IMR-90 (cell line): ENCODE measurements around the gene CTBP2. TPM values are rescaled to one million over a fixed set of nuclear protein-coding genes. Genes with fewer than 3 reads are reported as not detected.

Source experiments
- ATAC-seq: fragments of 200-7000 bp; cut with Tn5 transposase; 2 replicates; pipeline ENCODE4 v1.9.1; 2020; ENCODE audit warnings: low read depth, mild to moderate bottlenecking, moderate library complexity
- BruUV-seq: library from RNA; stranded (reverse); fragments of 400-500 nt; replicated peaks from 2 replicates; lab custom pipeline; 2021; lab: Mats Ljungman, UMichigan
- CTCF ChIA-PET: fragments of 300-600 bp; formaldehyde crosslinking; extraction: SDS; loops from one replicate; lab custom pipeline; 2021; ENCODE audit warnings: antibody characterized with exemption; lab: Yijun Ruan, JAX
- POLR2A ChIA-PET: fragments of 300-600 bp; sonication (Branson Sonifier 250); formaldehyde crosslinking; loops from one replicate; lab custom pipeline; 2022; ENCODE audit warnings: antibody characterized with exemption; ENCODE audit not compliant: unreplicated experiment; lab: Charles Lee
- DNase-seq: peaks from one replicate; pipeline ENCODE4 v3.0.0; 2013
- H2AFZ ChIP-seq: replicated peaks from 2 replicates; pipeline ENCODE3; 2013; ENCODE audit warnings: low read length, mild to moderate bottlenecking; ENCODE audit not compliant: poor library complexity
- H2AK5ac ChIP-seq: 2 replicates; pipeline ENCODE4 v1.6.1; 2013; ENCODE audit warnings: low read depth, low read length, inconsistent platforms
- H2AK9ac ChIP-seq: replicated peaks from 2 replicates; pipeline ENCODE3; 2013; ENCODE audit warnings: mild to moderate bottlenecking, low read depth, low read length, moderate library complexity; ENCODE audit not compliant: poor library complexity
- H2BK120ac ChIP-seq: 2 replicates; pipeline ENCODE4 v1.6.1; 2013; ENCODE audit warnings: low read depth, low read length, inconsistent platforms
- H2BK15ac ChIP-seq: 3 replicates; pipeline ENCODE4 v1.6.1; 2013; ENCODE audit warnings: low read depth, low read length, inconsistent platforms
- H2BK20ac ChIP-seq: 2 replicates; pipeline ENCODE4 v1.6.1; 2013; ENCODE audit warnings: low read depth, mild to moderate bottlenecking, inconsistent platforms, low read length, moderate library complexity
- H2BK5ac ChIP-seq: 2 replicates; pipeline ENCODE4 v1.6.1; 2013; ENCODE audit warnings: mild to moderate bottlenecking, low read depth, low read length, inconsistent platforms; ENCODE audit not compliant: poor library complexity, severe bottlenecking
- H3K14ac ChIP-seq: replicated peaks from 2 replicates; pipeline ENCODE4 v1.6.1; 2013; ENCODE audit warnings: low read depth, low read length, inconsistent platforms
- H3K18ac ChIP-seq: 2 replicates; pipeline ENCODE4 v1.6.1; 2013; ENCODE audit warnings: low read depth, low read length, control low read depth
- H3K23ac ChIP-seq: 2 replicates; pipeline ENCODE4 v1.6.1; 2013; ENCODE audit warnings: low read depth, low read length, inconsistent platforms
- H3K27ac ChIP-seq: 2 replicates; pipeline ENCODE4 v1.5.1; 2013; ENCODE audit warnings: mild to moderate bottlenecking, control low read depth, low read length; ENCODE audit not compliant: insufficient read depth
- H3K27me3 ChIP-seq: 2 replicates; pipeline ENCODE4 v1.6.1; 2013; ENCODE audit warnings: low read length; ENCODE audit not compliant: control insufficient read depth, insufficient read depth
- H3K36me3 ChIP-seq: 2 replicates; pipeline ENCODE4 v1.6.1; 2013; ENCODE audit warnings: low read length, mixed read lengths; ENCODE audit not compliant: control insufficient read depth, insufficient read depth
- H3K4ac ChIP-seq: 2 replicates; pipeline ENCODE4 v1.6.1; 2013; ENCODE audit warnings: low read depth, low read length, inconsistent platforms
- H3K4me1 ChIP-seq: 2 replicates; pipeline ENCODE4 v1.6.1; 2013; ENCODE audit warnings: low read length, mixed read lengths; ENCODE audit not compliant: control insufficient read depth, insufficient read depth
- H3K4me2 ChIP-seq: 2 replicates; pipeline ENCODE4 v1.6.1; 2013; ENCODE audit warnings: low read depth, mild to moderate bottlenecking, control low read depth, low read length, moderate library complexity
- H3K4me3 ChIP-seq: 2 replicates; pipeline ENCODE4 v1.5.1; 2013; ENCODE audit warnings: low read depth, mild to moderate bottlenecking, control low read depth, low read length, moderate library complexity; ENCODE audit not compliant: insufficient read depth
- H3K56ac ChIP-seq: 2 replicates; pipeline ENCODE4 v1.6.1; 2013; ENCODE audit warnings: low read length, inconsistent platforms; ENCODE audit not compliant: insufficient read depth; ENCODE audit errors: extremely low read depth
- H3K79me1 ChIP-seq, 2 experiments: 2 replicates each; pipeline ENCODE4 v1.6.1; 2013; ENCODE audit warnings: low read length in 2 of 2, inconsistent platforms in 1 of 2, low read depth in 1 of 2
- H3K9ac ChIP-seq: 2 replicates; pipeline ENCODE4 v1.6.1; 2013; ENCODE audit warnings: low read depth, low read length, control low read depth
- H3K9me1 ChIP-seq: 2 replicates; pipeline ENCODE4 v1.6.1; 2013; ENCODE audit warnings: low read length, inconsistent platforms; ENCODE audit not compliant: insufficient read depth
- H3K9me3 ChIP-seq: 2 replicates; pipeline ENCODE4 v1.6.1; 2013; ENCODE audit warnings: low read length; ENCODE audit not compliant: control insufficient read depth, insufficient read depth
- H4K20me1 ChIP-seq: 2 replicates; pipeline ENCODE4 v1.6.1; 2013; ENCODE audit warnings: low read length, inconsistent platforms; ENCODE audit not compliant: insufficient read depth
- H4K5ac ChIP-seq: 2 replicates; pipeline ENCODE4 v1.6.1; 2013; ENCODE audit warnings: mild to moderate bottlenecking, low read depth, low read length, control low read depth
- H4K8ac ChIP-seq, 2 experiments: 2 replicates each; pipeline ENCODE4 v1.6.1; 2013; ENCODE audit warnings: low read depth in 2 of 2, low read length in 2 of 2, control low read depth in 1 of 2, inconsistent platforms in 1 of 2
- H4K91ac ChIP-seq: 2 replicates; pipeline ENCODE4 v1.6.1; 2013; ENCODE audit warnings: low read depth, low read length, inconsistent platforms; ENCODE audit not compliant: insufficient read depth
- CHD1 ChIP-seq: IDR thresholded peaks from 2 replicates; pipeline ENCODE4 v1.6.1; 2012; ENCODE audit warnings: low read depth, low read length, improper control_type of control experiment
- CTCF ChIP-seq: conservative IDR thresholded peaks from 2 replicates; pipeline ENCODE4 v1.5.1; 2012; ENCODE audit warnings: mild to moderate bottlenecking, low read depth, low read length, improper control_type of control experiment
- POLR2A ChIP-seq: IDR thresholded peaks from 2 replicates; pipeline ENCODE4 v1.6.1; 2012; ENCODE audit warnings: mild to moderate bottlenecking, low read depth, low read length
- RAD21 ChIP-seq: IDR thresholded peaks from 2 replicates; pipeline ENCODE4 v1.6.1; 2012; ENCODE audit warnings: low read length, improper control_type of control experiment
- SMC3 ChIP-seq: fragments of 150-350 bp; IDR thresholded peaks from 2 replicates; pipeline ENCODE4 v1.6.1; 2016; ENCODE audit warnings: low read depth, mild to moderate bottlenecking, antibody characterized with exemption, low read length, moderate library complexity
- WGBS, 2 experiments: methylation state at CpG; one replicate each; pipeline versions ENCODE4 v1.1.5 to v1.1.7; 2013; ENCODE audit warnings: missing lambda C conversion rate in 2 of 2; ENCODE audit not compliant: insufficient read length in 1 of 2; ENCODE audit errors: extremely low coverage in 2 of 2; 5-methylcytosine and 5-hydroxymethylcytosine counted together
- dilution Hi-C: fragments of 300-500 bp; cut with HindIII; formaldehyde crosslinking; loops from one replicate; pipeline ENCODE4 v1.14.3; 2018; ENCODE audit warnings: low sequenced_read_pairs; ENCODE audit not compliant: unreplicated experiment
- in situ Hi-C: fragments of 300-500 bp; cut with MboI; formaldehyde crosslinking; loops from 3 replicates; pipeline ENCODE4 v1.14.3; 2019; ENCODE audit warnings: low sequenced_read_pairs, inconsistent platforms, mixed read lengths
- intact Hi-C: fragments of 100-400 bp; cut with micrococcal nuclease; formaldehyde crosslinking; loops from 2 replicates; pipeline ENCODE4 v1.10.0; 2022
- polyA plus RNA-seq, 3 experiments: library from polyadenylated mRNA; depleted of rRNA; stranded (reverse); fragments of >200 nt; gene quantifications; 2 replicates each; pipeline ENCODE4 v1.2.3, GENCODE V29; 2012; ENCODE audit warnings: low replicate concordance in 1 of 3
- total RNA-seq: library from RNA; depleted of rRNA; stranded (reverse); fragments of >200 nt; gene quantifications from 2 replicates; pipeline ENCODE4 v1.2.3, GENCODE V29; 2012
- TF ChIP-seq, protein P1 (sequence below): fragments of 150-350 bp; IDR thresholded peaks from 2 replicates; pipeline ENCODE4 v1.6.1; 2017; ENCODE audit warnings: mild to moderate bottlenecking, antibody characterized with exemption, low read length, low read depth

Gene CTBP2
- total and polyA plus RNA-seq, 2 of the 4 experiments (the other 2 are of a cell fraction), result 81.0 to 86.6 TPM

- BruUV-seq, result no TSS peak
- CTCF ChIA-PET, result no interaction called here
Measured at GRCh38 chr10:125127110-125127509, 33.3 kb downstream of the CTBP2 start.

More at GRCh38 chr10:125127110-125127509, 33.3 kb downstream of the CTBP2 start:
- H2AFZ ChIP-seq, result no peak overlapping the region
- H2AK9ac ChIP-seq, result no peak overlapping the region
- in situ Hi-C loops, result no loop called here
- H3K27ac ChIP-seq, result no peak overlapping the region
- no peak overlapping the region for H2BK20ac ChIP-seq
- no peak overlapping the region for H3K56ac ChIP-seq
- H2BK5ac ChIP-seq, result no peak overlapping the region
- POLR2A ChIA-PET, result no interaction called here
- peaks cover 38% of the 10 kb centered on the region for H3K36me3 ChIP-seq
- no peak overlapping the region for H3K23ac ChIP-seq
- H3K18ac ChIP-seq, result no peak overlapping the region
- H3K79me1 ChIP-seq, result peaks cover 52 to 92% of the 10 kb centered on the region in 2 experiments
- H3K27me3 ChIP-seq, result no peaks in the 10 kb centered on the region
- no peak overlapping the region for H3K4ac ChIP-seq
- no peak overlapping the region for H2BK15ac ChIP-seq
- no peak for ATAC-seq
- H3K4me3 ChIP-seq, result no peak overlapping the region
- dilution Hi-C loops, result no loop called here
- H3K9ac ChIP-seq, result no peak overlapping the region
- TF ChIP-seq SMC3, result no peak
- no peak for TF ChIP-seq CTCF
- no peak for TF ChIP-seq CHD1
- TF ChIP-seq POLR2A, result no peak
- no peak for TF ChIP-seq RAD21
- TF ChIP-seq, protein P1, sequence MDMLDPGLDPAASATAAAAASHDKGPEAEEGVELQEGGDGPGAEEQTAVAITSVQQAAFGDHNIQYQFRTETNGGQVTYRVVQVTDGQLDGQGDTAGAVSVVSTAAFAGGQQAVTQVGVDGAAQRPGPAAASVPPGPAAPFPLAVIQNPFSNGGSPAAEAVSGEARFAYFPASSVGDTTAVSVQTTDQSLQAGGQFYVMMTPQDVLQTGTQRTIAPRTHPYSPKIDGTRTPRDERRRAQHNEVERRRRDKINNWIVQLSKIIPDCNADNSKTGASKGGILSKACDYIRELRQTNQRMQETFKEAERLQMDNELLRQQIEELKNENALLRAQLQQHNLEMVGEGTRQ, result no peak
- peaks cover 4% of the 10 kb centered on the region for H3K9me3 ChIP-seq
- no peak overlapping the region for H3K4me2 ChIP-seq
- no peak overlapping the region for H3K14ac ChIP-seq
- peaks cover 16% of the 10 kb centered on the region for H3K4me1 ChIP-seq
- DNase-seq, result no peak
- H2BK120ac ChIP-seq, result no peak overlapping the region
- H4K5ac ChIP-seq, result no peak overlapping the region
- intact Hi-C loops, result no loop called here
- H3K9me1 ChIP-seq, result peaks cover 46% of the 10 kb centered on the region
- H4K8ac ChIP-seq, result no peak overlapping the region
- no peak overlapping the region for H2AK5ac ChIP-seq
- no peak overlapping the region for H4K91ac ChIP-seq
- peaks cover 93% of the 10 kb centered on the region for H4K20me1 ChIP-seq
- no CpG with 5 or more reads among the region's 5 CpGs for WGBS, 2 experiments
